GM19463 (cell line): ENCODE data around the gene MEI1.
"Not testable (repeated sequence)": the region's sequence is repeated elsewhere in the genome, so short reads cannot be mapped to it uniquely, and the experiment has no call there.

Experiments used
- ATAC-seq: cut with Tn5 transposase; IDR thresholded peaks from one replicate; pipeline ENCODE4 v1.9.1; 2021; ENCODE audit warnings: mild to moderate bottlenecking, moderate library complexity; ENCODE audit not compliant: unreplicated experiment

Gene MEI1

GRCh38 chr22:41819257-41819656, 120.0 kb downstream of the MEI1 start:
- ATAC-seq: no peak

- no peak for ATAC-seq
These were observed 121.1 kb downstream of the MEI1 start for GRCh38 chr22:41820447-41820846.

GRCh38 chr22:41821471-41822316, 122.4 kb downstream of the MEI1 start:
- no peak for ATAC-seq

- no peak for ATAC-seq
These were observed 123.2 kb downstream of the MEI1 start for GRCh38 chr22:41822317-41823057.

- ATAC-seq: no peak
These were observed 124.5 kb downstream of the MEI1 start for GRCh38 chr22:41823797-41824196.

GRCh38 chr22:41825376-41825775, 126.1 kb downstream of the MEI1 start:
- no peak for ATAC-seq

GRCh38 chr22:41826021-41826420, 126.7 kb downstream of the MEI1 start:
- ATAC-seq: no peak

GRCh38 chr22:41826430-41827383, 127.4 kb downstream of the MEI1 start:
- ATAC-seq: no peak

- ATAC-seq: no peak
These were observed 128.4 kb downstream of the MEI1 start for GRCh38 chr22:41827671-41828070.

GRCh38 chr22:41828516-41828915, 129.2 kb downstream of the MEI1 start:
- ATAC-seq: no peak

GRCh38 chr22:41830174-41830573, 130.9 kb downstream of the MEI1 start:
- no peak for ATAC-seq

- no peak for ATAC-seq
These were observed 132.1 kb downstream of the MEI1 start for GRCh38 chr22:41831383-41831782.

GRCh38 chr22:41831828-41832552, 132.7 kb downstream of the MEI1 start:
- no peak for ATAC-seq

- ATAC-seq: peak; percentile 87
These were observed 133.5 kb downstream of the MEI1 start, which contains the start of gene SREBF2 for GRCh38 chr22:41832553-41833368. Gene SREBF2, plus strand, starts transcription at chr22:41833105. Its CDS starts 166 bp downstream, at chr22:41833271.

GRCh38 chr22:41833369-41834004, 134.2 kb downstream of the MEI1 start:
- peak; percentile 10 for ATAC-seq

- no peak for ATAC-seq
These were observed 135.0 kb downstream of the MEI1 start for GRCh38 chr22:41834005-41834944.

GRCh38 chr22:41835462-41835861, 136.2 kb downstream of the MEI1 start:
- ATAC-seq: not testable (repeated sequence)

- no peak for ATAC-seq
These were observed 137.2 kb downstream of the MEI1 start for GRCh38 chr22:41836551-41836950.
